CD4-positive, alpha-beta T cell treated with Interleukin-4 for 1 hour (primary cell): ENCODE data around the gene CCPG1.

Experiments
- DNase-seq, 2 donors: peaks; one replicate each; pipeline ENCODE4 v3.0.0-alpha.2; 2020 to 2022

Gene CCPG1

GRCh38 chr15:55379095-55379494 lies 29.1 kb downstream of the CCPG1 start:
- no peak for DNase-seq

GRCh38 chr15:55372701-55373440 lies 35.3 kb downstream of the CCPG1 start:
- DNase-seq = no peak

- no peak for DNase-seq
Measured at GRCh38 chr15:55366981-55367380, 41.2 kb downstream of the CCPG1 start.

DNA sequence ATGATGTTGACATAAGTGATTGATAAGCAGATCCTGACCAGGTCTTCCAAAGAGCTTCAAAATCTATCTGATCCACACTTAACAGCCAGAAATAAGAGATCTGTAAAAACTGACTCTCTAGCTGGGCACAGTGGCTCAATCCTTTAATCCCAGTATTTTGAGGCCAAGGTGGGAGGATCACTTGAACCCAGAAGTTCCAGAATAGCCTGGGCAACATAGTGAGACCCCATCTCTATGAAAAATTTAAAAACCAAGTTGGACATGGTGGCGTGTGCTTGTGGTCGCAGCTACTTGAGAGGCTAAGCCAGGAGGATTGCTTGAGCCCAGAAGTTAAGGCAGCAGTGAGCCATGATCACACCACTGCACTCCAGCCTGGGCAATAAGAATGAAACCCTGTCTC lies 45.5 kb downstream of the CCPG1 start:
- DNase-seq = no peak

GRCh38 chr15:55361048-55361447 lies 47.1 kb downstream of the CCPG1 start:
- DNase-seq = no peak

DNA sequence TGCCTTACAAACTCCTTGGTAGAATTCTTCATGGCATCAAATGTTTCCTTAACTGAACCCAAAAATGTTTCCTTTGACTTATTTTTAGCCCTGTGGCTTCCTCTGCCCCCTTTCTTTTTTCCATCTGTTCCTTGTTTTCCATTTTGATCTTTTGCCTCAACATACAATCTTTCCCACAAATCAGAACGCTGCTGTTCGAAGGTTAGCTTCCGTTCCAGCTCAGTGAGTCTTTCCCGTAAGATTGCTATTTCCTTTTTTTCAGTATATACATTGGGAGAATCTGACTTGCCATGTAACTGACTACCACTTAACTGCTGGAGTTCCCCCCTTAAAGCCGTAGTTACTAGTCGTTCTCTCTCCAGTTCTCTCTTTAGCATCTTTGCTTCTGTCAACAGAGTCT lies 47.9 kb downstream of the CCPG1 start:
- DNase-seq = no peak

- DNase-seq = no peak
Measured at GRCh38 chr15:55358471-55358870, 49.7 kb downstream of the CCPG1 start.

DNA sequence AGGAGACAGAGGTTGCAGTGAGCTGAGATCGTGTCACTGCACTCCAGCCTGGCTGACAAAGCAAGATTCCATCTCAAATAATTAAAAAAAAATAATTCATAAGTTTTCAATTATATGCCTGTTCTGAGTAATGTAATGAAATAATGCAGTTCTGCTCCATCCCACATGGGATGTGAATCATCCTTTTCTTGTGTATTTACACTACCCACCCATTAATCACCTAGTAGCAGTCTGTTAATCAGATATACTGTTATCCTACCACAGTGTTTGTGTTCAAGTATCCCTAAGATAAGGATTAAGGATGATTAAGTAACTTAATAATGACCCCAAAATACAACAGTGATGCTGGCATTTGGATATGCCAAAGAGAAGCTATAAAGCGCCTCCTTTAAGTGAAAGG lies 50.4 kb downstream of the CCPG1 start:
- no peak for DNase-seq

DNA sequence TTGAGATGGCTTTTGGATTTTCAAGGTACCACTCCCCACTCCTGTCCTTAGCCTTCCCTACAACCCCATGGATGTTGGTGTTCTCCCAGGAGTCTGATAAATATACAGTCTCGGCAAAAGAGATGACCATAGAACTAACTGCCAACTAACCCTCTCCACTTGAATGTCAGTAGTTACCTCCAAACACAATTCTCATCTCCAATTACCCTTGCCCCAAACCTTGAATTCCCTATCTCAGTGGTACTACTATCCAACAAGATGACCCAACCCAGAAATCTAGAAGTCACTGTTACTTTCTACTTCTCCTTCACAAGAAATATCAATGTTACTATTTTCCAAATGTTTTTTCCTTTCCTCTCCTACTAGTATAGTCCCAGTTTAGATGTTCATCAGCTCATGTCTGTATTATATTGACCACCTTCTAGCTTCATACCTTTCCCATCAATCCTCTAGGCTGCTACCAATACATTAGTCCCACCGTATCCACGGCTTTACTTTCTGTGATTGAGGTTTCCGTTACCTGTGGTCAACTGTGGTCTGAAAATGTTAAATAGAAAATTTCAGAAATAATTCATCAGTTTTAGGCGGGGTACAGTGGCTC lies 51.1 kb downstream of the CCPG1 start:
- DNase-seq = no peak

DNA sequence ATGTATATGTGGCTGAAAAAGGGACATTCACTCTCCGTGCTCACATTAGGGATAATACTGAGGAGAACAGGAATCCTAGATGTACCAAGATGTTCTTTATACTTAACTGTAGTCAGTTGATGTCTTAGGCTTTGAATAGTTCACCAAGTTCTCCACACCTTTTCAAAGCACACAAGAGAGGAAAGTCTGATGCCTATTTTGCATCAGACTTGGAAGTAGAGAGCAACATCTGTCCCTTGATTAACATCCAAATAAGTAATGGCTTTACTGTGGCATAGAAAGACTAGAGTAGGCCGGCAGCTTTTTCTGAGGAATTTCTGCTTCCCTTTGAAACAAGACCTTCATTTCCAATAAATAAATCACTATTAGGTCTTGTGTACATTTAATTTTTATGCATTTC lies 55.1 kb downstream of the CCPG1 start:
- DNase-seq = no peak

- DNase-seq = no peak
Measured at GRCh38 chr15:55349282-55349681, 58.9 kb downstream of the CCPG1 start.

- DNase-seq = no peak
Measured at GRCh38 chr15:55348281-55348778, 59.8 kb downstream of the CCPG1 start.

DNA sequence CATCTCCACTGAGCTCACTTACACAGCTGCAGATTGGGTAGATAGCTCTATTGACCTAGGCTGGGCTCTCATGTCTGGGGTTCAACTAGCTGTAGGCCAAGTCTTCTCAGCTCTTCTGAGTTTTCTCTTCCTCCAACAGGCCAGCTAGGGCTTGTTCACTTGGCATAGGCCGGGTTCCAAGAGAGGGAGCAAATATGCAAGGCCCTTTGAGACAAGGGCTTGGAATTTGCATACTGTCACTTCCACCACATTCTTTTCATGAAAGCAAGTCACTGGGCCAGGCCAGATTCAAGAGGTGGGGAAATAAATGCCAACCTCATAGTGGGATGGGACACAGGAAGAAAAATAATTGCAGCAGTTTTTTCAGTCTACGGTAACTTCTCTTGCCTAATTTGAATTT lies 64.0 kb downstream of the CCPG1 start:
- no peak for DNase-seq

DNA sequence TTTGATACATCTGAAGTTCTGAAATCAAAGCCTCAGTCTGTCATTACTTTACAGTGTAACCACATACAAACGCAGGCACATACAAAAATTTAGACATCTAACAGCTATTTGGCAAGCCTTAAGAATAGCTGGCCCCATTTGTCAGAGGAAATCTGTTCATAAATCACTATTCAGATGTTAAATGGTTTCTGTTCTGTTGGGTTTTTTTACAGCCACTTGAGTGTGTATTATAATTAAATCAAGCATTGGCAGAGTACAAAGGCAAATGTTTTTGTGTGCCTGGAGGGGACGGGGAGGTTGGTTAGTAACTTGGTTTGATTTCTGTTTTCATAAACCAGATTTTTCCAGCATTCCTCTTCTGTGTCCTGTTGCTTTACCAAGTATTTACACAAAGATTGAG lies 65.0 kb downstream of the CCPG1 start:
- DNase-seq = no peak

DNA sequence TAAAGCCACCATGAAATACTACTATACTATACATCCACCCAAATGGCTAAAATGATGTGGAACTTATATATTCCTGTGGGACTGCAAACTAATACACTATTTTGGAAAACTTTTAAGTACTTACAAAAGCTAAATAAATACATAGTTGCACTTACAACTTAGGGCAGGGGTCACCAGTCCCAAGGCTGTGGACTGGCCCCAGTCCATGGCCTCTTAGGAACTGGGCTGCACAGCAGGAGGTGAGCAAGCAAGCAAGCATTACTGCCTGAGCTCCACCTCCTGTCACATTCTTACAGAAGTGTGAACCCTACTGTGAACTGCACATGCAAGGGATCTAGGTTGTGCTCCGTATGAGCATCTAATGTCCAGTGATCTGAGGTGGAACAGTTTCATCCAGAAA lies 71.0 kb downstream of the CCPG1 start:
- no peak for DNase-seq

GRCh38 chr15:55334997-55335396 lies 73.2 kb downstream of the CCPG1 start:
- no peak for DNase-seq

DNA sequence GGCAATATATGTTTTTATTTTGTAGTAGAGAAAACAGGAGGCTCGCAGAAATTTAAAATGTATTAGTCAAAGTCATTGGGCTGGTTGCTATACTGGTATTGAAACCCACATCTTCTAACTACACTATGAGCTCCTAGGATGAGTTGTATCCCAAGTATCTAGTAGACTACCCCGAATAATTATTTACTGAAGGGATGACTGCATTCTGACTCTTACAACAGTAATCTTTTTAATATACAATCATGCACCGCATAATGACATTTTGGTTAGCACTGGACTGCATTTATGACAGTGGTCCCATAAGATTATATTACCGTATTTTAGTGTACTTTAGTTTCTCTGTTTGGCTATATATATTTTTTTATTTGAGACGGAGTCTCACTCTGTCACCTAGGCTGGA lies 73.8 kb downstream of the CCPG1 start:
- DNase-seq = no peak

DNA sequence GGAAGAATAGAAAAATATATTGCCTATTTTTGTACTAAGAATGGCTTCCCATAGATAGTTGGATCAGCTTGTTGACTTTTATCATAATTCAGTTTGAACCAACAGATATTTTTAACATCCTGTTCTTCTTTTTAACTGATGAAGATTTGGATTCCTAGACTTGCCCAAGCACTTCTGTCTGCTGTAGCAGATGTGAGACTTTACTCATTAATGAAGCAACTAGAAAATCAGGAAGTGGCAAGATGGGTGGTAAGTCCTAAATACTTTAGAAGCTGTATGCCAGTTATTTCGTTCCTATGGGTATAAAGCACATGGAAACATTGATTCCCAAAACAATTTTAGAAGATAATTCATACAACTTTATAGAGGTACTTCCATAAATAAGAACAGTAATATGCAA lies 80.8 kb downstream of the CCPG1 start:
- DNase-seq = no peak

DNA sequence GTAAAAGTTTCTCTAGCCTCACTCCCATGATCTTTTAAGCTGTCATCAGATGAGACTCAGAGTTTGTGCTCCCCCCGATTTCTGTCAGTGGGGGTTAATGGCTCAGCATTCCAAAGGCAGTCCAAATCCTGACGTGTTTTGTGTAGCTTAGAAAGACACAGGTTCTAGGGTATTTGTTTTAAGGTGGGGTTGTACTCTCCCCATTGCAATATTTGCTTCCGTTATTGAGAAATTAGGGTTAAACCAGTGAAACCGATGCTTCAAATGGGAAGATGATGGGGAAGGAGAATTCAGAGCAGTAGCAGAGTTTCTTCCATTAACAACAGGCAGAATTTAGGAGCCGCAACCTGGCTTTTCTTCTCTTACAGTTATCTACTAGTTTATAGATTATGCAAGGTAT lies 85.7 kb downstream of the CCPG1 start:
- no peak for DNase-seq

GRCh38 chr15:55320963-55321362 lies 87.2 kb downstream of the CCPG1 start:
- DNase-seq = no peak

GRCh38 chr15:55320238-55320550 lies 88.0 kb downstream of the CCPG1 start:
- DNase-seq = peak in 1 of 2 donors; percentile 2

DNA sequence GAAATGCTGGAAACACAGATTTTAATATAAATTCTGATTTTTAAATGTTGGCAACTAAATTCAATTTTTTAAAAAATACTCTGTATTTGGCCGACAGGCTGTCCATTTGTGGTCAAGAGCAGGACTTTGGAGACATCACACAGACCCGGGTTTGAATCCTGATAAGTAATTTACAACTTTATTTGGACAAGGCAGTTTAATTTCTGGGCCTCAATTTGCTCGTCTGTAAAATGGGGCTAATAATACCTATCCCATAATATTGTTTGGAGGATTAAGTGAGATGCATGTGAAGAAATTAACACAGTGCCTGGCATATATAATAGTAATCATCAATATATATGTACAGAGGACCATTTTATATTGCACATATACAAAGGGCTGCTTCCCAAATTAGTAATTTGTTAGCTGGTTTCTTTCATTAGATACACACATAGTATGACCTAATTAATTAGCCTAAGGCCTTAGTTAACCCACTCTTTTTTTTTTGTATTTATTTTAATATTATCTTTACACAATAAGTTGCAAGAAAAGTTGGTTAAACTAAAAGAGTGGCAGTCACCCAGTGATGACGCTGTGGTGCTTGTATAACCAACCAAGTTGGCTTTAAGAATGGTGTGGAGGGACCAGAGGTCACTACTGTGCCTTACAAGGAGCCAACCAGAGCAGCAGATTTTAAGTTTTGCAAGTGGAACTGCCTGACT lies 88.5 kb downstream of the CCPG1 start:
- peak in 1 of 2 donors; percentile 8 for DNase-seq

DNA sequence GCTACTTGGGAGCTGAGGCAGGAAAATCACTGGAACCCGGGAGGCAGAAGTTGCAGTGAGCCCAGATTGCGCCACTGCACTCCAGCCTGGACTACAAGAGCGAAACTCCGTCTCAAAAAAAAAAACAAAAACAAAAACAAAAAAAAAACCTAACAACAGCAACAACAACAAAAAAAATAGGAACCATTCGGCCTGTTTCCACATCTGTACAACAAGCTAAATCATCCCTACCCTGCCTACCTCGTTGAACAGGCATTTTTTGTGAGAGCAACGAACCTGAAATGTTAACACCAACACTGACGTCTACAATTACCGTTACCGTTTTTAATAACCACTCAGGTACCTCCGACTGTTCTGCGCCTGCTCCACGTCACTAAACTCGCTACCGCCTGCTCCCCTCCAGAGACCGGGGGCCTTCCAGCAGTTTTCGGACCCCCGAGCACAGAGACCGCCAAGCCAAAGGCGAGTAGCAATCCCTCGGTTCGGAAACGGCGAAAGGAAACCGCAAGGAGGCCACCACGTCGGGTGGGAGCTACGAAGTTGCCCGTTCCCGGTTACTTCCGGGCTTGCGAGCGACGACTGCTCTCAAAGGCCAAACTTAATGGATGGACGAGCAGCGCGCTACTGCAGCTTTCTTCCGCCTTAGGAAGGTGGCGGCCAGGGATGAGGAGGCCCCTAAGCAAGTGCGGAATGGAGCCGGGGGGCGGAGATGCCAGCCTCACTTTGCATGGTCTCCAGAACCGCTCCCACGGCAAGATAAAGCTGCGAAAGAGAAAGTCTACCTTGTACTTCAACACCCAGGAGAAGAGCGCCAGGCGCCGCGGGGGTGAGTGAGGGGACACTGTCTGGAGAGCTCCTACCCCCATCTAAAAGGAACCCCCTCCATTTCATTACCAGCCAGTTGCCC lies 89.3 kb downstream of the CCPG1 start, which contains the start of the genes PIGB and PIGBOS1:
Gene PIGB, plus strand, starts transcription at position 635 of the 907 bp plus-strand sequence. Its CDS starts 29 bp downstream, at position 664.
Gene PIGBOS1, minus strand, starts transcription at position 536 of the 907 bp plus-strand sequence. CDS start 1,331 bp downstream, outside the sequence.
- DNase-seq = peak; percentile 86 to 88
